HL-60/S4 treated with phorbol 12-myristate 13-acetate at 8.2 ng/mL for 4 days and 3 days (cell line): ENCODE data around the gene KSR2.

ENCODE experiments used
- in situ Hi-C: fragments of 300-500 bp; cut with MboI; formaldehyde crosslinking; loops from 2 replicates; pipeline ENCODE4 v1.15.0; 2022; ENCODE audit warnings: low sequenced_read_pairs

The KSR2 gene

DNA sequence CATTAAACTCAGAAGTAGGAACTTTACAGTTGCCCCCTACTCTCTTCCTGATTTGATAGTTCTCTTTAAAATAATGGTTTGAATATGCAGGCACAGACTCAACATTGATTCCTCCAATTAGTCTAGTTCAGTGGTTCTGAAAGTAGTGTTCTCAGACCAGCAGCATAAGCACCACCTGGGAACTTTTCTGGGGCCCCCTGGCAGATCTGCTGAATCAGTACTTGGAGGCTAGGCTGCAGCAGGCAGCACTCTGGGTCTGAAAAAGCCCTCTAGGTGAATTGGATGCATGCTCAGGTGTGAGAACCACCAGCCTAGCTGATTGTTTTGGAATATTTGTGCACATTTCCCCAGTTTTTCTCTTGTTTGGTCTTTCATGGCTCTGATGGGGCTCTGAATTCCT is 408.8 kb downstream of the KSR2 start:
- in situ Hi-C loops: no loop called here

DNA sequence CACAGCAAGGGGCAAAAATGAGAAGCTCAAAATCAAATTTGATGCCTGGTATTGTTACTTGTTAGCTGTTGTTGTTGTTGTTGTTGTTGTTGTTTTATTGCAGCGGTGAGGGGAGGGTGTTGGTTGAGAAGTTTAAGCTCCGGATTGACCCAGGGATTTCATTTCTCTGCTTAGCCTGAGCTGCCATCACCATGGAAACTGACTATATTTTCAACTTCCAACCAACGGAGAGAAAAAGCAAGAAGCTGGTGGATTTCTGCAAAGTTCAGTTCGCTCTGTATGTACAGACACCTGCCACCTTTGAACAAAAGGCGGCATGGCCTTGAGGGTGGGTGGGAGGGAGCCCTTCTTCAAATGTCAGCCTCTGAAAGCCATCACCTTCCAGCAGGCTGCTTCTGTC is 412.9 kb downstream of the KSR2 start:
- in situ Hi-C loops: no loop called here

DNA sequence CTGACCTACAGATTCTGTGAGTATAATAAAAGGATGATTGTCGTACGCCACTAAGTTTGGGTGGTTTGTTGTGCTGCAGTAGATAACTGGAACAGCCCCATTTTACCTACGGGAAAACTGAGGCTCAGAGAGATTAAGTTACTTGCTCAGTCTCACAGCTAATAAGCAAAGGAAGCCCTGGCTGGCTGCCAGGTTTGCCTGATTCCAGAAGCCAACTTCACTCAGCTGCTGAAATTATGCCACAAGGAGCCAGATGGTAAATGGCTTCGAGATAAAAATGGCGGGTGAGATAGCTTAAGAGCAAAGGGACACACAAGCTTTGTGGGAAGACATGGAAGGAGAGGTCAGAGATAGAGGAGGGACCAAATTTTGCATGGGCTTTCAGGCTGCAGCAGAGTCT is 415.8 kb downstream of the KSR2 start:
- in situ Hi-C loops: no loop called here

DNA sequence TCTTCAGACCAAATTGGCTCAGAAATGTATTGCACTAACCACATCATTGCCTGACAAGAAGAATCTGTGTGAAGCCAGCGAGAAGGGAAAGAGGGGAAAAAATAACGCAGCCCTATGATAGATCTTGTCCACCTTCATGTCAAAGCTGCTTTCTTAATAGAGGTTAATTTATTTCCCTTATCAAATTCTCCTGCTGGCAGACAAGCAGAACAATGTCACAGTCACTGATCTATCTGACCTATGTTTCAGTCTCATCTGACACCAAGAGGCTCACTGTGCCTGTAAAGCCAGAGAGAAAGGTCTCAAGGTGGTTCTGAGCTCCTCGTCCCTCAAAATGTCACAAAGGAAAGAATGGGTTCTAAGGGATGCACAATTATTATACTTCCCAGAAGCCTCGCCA is 417.1 kb downstream of the KSR2 start:
- in situ Hi-C loops: no loop called here

DNA sequence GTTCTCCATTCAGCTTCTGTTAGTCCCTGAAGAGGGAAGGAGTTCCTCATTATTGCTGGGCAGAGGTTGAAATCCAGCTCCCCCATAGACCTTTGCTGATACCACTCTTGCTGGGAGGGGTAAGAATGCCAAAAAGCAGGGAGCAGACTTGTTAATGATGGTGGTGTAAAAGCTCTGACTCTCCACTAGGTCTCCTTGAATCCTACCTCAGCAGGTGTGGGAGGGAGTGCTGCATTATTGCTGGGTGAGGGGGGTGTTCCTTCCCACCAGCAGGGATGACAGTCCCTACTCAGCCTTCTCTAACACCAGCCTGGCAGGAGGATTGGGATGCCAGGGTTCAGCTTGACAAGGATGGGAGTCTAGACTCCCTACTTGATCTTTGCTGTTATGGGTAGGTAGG is 421.6 kb downstream of the KSR2 start:
- in situ Hi-C loops: no loop called here

DNA sequence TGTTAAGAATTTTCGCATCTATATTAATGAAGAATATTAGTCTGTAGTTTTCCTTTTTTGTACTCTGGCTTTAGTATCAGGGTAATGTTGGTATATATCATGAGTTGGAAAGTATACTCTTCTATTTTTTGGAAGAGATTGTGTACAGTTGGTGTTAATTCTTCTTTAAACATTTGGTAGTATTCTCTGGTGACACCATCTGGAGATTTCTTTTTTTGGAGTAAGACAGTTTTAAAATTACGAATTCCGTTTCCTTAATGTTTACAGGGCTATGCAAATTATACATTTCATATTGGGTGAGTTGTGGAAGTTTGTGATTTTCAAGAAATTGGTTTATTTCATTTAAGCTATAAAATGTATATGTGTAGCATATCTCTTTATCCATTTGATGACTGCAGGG is 423.6 kb downstream of the KSR2 start:
- in situ Hi-C loops: no loop called here

- in situ Hi-C loops: no loop called here
Measured at GRCh38 chr12:117540011-117540410, 428.8 kb downstream of the KSR2 start.

GRCh38 chr12:117538926-117539325 is 429.9 kb downstream of the KSR2 start:
- in situ Hi-C loops: no loop called here

DNA sequence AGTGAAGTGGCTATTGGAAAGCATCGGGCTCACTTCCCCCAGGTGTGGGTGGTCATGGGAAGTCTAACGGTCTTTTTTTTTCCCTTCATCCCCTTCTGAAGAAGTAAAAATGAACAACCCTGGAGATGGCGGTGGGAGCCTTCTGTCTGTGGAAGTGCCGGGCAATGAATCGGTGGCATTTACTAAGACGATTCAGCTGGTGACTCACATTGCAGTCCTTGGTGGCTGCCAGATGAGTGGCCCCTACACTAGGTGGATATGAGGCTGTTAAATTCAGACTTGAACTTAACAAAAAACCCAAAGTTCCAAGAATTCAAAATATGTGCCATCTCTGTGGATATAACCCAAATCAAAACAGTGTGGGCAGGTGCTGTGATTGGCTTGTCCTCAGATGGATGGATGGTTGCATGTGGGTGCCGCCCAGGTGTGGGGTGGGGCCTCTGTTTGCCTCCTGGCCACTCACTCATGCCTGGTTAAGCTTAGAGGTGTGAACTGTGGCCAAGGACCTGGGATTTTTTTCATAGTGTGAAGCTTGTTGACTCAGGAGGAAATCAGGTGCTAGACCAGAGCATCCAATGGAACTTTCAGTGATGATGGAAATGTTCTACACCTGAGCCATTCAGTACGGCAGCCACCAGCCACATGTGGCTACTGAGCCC is 430.6 kb downstream of the KSR2 start:
- in situ Hi-C loops: no loop called here

DNA sequence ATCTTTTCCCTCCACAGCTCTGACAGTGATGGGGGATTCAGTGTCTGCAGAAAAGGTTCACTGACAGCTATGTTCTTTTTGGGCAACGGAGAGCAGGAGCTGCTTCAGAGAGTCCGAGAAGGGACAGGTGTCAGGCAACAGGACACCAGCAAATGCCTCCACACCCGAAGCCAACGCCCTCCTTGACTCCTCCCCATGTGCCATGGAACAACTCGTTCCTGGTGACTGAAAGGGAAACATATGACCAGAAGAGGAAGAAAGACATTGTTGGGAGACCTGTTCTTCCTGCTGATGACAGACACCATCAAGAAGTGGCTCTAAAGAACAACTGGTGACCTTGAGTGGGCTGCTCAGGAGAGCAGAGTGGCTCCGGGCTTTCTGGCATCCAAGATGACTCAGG is 435.1 kb downstream of the KSR2 start:
- in situ Hi-C loops: no loop called here

DNA sequence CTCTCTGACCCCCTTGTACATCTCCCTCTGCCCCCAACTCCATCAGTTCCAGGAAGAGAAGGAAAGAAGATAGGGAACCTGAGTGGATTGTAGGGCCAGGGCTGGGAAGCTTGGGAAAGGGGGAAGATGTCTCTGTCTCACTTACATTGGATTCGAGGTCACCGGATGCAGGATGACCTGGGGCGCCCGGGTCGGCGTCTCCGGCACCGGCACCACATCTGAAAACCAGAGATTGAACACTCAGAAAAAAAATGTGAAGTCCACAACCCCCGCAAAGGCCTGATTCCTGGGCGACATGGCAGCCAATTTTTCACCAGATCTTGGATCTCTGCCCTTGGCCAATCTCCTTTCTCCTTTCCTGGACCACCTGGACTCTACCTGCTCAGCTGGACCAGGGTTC is 438.0 kb downstream of the KSR2 start:
- in situ Hi-C loops: no loop called here

DNA sequence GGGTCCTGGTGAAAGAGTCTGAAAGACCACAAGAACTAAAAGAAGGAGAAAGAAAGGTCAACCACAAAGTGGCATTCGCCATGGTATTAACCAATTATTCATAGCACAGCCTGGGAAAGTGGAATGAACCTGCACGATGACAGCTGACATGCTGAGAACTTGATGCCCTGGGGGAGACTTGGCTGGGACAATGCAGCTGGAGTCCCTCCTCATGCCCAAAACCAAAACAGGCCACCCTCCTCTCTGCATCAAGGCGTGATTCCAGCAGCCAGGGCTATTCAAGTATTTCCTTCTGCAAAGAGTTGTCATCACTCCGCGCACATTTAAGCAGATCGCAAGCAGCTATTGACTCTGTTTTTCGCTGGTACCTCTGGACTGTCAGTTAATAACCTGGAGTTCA is 440.3 kb downstream of the KSR2 start:
- in situ Hi-C loops: no loop called here

- in situ Hi-C loops: no loop called here
Measured at GRCh38 chr12:117527479-117527855, 441.3 kb downstream of the KSR2 start.

- in situ Hi-C loops: no loop called here
Measured at GRCh38 chr12:117526757-117527478, 441.9 kb downstream of the KSR2 start.

DNA sequence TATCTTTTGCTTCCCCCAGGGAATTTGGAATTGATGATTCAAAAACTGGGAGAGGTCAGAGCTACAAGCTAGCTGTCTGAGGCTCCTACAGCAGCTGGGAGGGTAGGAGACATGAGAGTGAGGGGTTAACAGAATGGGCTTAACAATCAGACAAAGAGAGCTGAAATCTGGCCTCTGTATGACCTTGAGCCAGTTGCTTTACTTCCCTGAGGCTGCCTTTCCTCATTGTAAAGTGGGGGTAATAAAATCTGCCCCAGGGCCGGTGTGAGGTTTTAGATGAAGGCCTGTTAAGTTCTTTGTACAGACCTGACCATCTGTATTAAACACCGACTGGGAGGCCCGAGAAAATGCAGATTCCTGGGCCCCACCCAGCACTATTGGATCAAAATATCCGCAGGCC is 443.0 kb downstream of the KSR2 start:
- in situ Hi-C loops: no loop called here

DNA sequence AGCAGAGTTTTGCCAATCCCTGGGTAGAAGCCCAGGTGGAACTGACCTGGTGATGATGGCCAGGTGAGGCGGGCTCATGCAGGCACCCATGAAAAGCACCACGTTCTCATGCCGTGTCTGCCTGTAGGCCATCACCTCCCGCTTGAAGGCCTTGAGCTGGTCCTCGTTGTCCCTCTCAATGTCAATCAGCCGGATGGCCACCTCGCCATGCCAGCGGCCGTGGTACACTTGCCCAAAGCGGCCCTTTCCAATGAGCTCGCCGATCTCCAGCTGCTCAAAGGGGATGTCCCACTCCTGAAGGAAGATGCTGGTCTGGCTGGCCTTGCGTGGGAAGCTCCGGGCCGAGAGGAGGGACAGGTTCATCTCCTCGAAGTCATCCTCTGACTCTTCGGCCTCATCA is 444.0 kb downstream of the KSR2 start:
- in situ Hi-C loops: no loop called here

- in situ Hi-C loops: no loop called here
Measured at GRCh38 chr12:117523971-117524370, 444.8 kb downstream of the KSR2 start.

GRCh38 chr12:117522559-117522958 is 446.2 kb downstream of the KSR2 start:
- in situ Hi-C loops: no loop called here

- in situ Hi-C loops: no loop called here
Measured at GRCh38 chr12:117521867-117522266, 446.9 kb downstream of the KSR2 start.

- in situ Hi-C loops: no loop called here
Measured at GRCh38 chr12:117521346-117521745, 447.4 kb downstream of the KSR2 start.

- in situ Hi-C loops: no loop called here
Measured at GRCh38 chr12:117518594-117519270, 450.1 kb downstream of the KSR2 start.

DNA sequence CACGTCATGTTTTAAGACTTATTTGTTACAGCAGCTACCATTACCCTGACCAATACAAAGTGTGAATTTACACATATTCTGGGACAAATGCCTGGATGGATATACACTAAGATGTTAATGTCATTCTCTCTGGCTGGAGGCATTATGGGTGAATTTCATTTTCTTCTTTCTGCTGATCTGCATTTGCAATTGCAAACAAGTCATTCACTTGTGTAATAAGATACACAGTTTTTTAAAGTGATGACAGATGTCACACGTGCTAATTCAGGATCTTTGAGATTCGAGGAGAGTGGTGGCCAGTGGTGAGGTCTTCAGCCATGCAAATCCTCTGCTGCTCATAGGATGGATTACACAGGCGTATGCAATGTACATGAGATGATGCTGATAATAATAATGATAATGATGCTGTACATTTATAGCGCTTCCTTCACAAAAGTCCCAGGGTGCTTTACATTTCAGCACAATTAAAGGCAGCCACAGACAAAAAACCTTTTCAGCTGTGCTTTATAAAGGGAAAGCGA is 451.5 kb downstream of the KSR2 start:
- in situ Hi-C loops: no loop called here
